Subcutaneous abdominal adipose tissue (tissue), 5 donors: ENCODE data around the gene PDK2.

Experiments used
- H3K27ac ChIP-seq: one replicate; pipeline ENCODE4 v1.7.0; 2013; ENCODE audit warnings: low read depth, mild to moderate bottlenecking, inconsistent platforms, low read length, moderate library complexity
- H3K27me3 ChIP-seq, 5 donors: one replicate each; pipeline ENCODE4 v1.7.0; 2013; ENCODE audit warnings: low read length in 5 of 5, inconsistent platforms in 1 of 5; ENCODE audit not compliant: control insufficient read depth in 5 of 5, insufficient read depth in 4 of 5
- H3K36me3 ChIP-seq, 5 donors: one replicate each; pipeline ENCODE4 v1.7.0; 2013; ENCODE audit warnings: low read length in 5 of 5; ENCODE audit not compliant: control insufficient read depth in 5 of 5, insufficient read depth in 5 of 5
- H3K4me1 ChIP-seq, 5 donors: one replicate each; pipeline ENCODE4 v1.7.0; 2013; ENCODE audit warnings: low read length in 5 of 5, mild to moderate bottlenecking in 3 of 5, moderate library complexity in 1 of 5; ENCODE audit not compliant: control insufficient read depth in 5 of 5, insufficient read depth in 5 of 5
- H3K4me3 ChIP-seq, 5 donors: one replicate each; pipeline ENCODE4 v1.7.0; 2013; ENCODE audit warnings: low read length in 5 of 5, low read depth in 1 of 5
- H3K9ac ChIP-seq, 5 donors: one replicate each; pipeline ENCODE4 v1.7.0; 2013; ENCODE audit warnings: low read length in 5 of 5, mild to moderate bottlenecking in 4 of 5, moderate library complexity in 3 of 5
- H3K9me3 ChIP-seq, 5 donors: one replicate each; pipeline ENCODE4 v1.7.0; 2013; ENCODE audit warnings: low read length in 5 of 5; ENCODE audit not compliant: control insufficient read depth in 5 of 5
- donor health status: healthy.
- donor health status: healthy.
- donor health status: healthy.
- donor health status: healthy.
- donor health status: healthy.

The PDK2 gene

GRCh38 chr17:50144845-50145531 is 49.8 kb downstream of the PDK2 start:
- H3K27ac ChIP-seq = peak overlapping the region; percentile 79
- H3K36me3 ChIP-seq = peaks cover 0 to 56% (median 50%) of the 10 kb centered on the region in 5 donors
- H3K27me3 ChIP-seq = no peaks in the 10 kb centered on the region
- H3K4me1 ChIP-seq = peaks cover 13 to 84% (median 72%) of the 10 kb centered on the region in 5 donors
- peak overlapping the region in 2 of 5 donors; percentile 31 to 54 for H3K9ac ChIP-seq
- H3K9me3 ChIP-seq = no peaks in the 10 kb centered on the region
- H3K4me3 ChIP-seq = peak overlapping the region in 2 of 5 donors; percentile 9 to 16

- H3K9me3 ChIP-seq = no peaks in the 10 kb centered on the region
- peak overlapping the region in 3 of 5 donors; percentile 9 to 31 (median 16) for H3K4me3 ChIP-seq
- no peaks in the 10 kb centered on the region for H3K27me3 ChIP-seq
- H3K27ac ChIP-seq = peak overlapping the region; percentile 79
- H3K9ac ChIP-seq = peak overlapping the region in 3 of 5 donors; percentile 7 to 54 (median 31)
- H3K36me3 ChIP-seq = peaks cover 0 to 50% (median 44%) of the 10 kb centered on the region in 5 donors
- peaks cover 13 to 82% (median 67%) of the 10 kb centered on the region in 5 donors for H3K4me1 ChIP-seq
These were observed 50.5 kb downstream of the PDK2 start for GRCh38 chr17:50145532-50146229.

GRCh38 chr17:50146230-50146926 is 51.2 kb downstream of the PDK2 start:
- H3K4me1 ChIP-seq = peaks cover 13 to 79% (median 65%) of the 10 kb centered on the region in 5 donors
- H3K9me3 ChIP-seq = no peaks in the 10 kb centered on the region
- peak overlapping the region; percentile 79 for H3K27ac ChIP-seq
- H3K36me3 ChIP-seq = peaks cover 0 to 43% (median 38%) of the 10 kb centered on the region in 5 donors
- no peaks in the 10 kb centered on the region for H3K27me3 ChIP-seq
- peak overlapping the region in 4 of 5 donors; percentile 26 to 76 (median 60) for H3K9ac ChIP-seq
- H3K4me3 ChIP-seq = peak overlapping the region; percentile 61 to 82 (median 68)

GRCh38 chr17:50146927-50147665 is 51.9 kb downstream of the PDK2 start:
- peak overlapping the region; percentile 79 for H3K27ac ChIP-seq
- peak overlapping the region; percentile 68 to 82 (median 77) for H3K4me3 ChIP-seq
- H3K27me3 ChIP-seq = no peaks in the 10 kb centered on the region
- peaks cover 10 to 79% (median 69%) of the 10 kb centered on the region in 5 donors for H3K4me1 ChIP-seq
- H3K36me3 ChIP-seq = peaks cover 0 to 36% (median 33%) of the 10 kb centered on the region in 5 donors
- H3K9ac ChIP-seq = peak overlapping the region; percentile 36 to 76 (median 54)
- H3K9me3 ChIP-seq = no peaks in the 10 kb centered on the region

GRCh38 chr17:50147841-50148225 is 52.7 kb downstream of the PDK2 start:
- peak overlapping the region; percentile 68 to 82 (median 77) for H3K4me3 ChIP-seq

GRCh38 chr17:50148226-50149090 is 53.3 kb downstream of the PDK2 start:
- Histone ChIP-seq H3K9ac (peak overlapping the region; percentile 53 to 76 (median 72)), H3K27me3 (no peaks in the 10 kb centered on the region), H3K9me3 (no peaks in the 10 kb centered on the region), H3K4me1 (peaks cover 15 to 85% (median 72%) of the 10 kb centered on the region in 5 donors), H3K27ac (peak overlapping the region; percentile 79), H3K4me3 (peak overlapping the region; percentile 68 to 82 (median 77)), H3K36me3 (peaks cover 0 to 23% (median 19%) of the 10 kb centered on the region in 5 donors)

More at GRCh38 chr17:50147841-50148225, 52.7 kb downstream of the PDK2 start:
- H3K27me3 ChIP-seq = no peaks in the 10 kb centered on the region
- peaks cover 14 to 79% (median 70%) of the 10 kb centered on the region in 5 donors for H3K4me1 ChIP-seq
- peaks cover 0 to 28% (median 25%) of the 10 kb centered on the region in 5 donors for H3K36me3 ChIP-seq
- peak overlapping the region; percentile 36 to 76 (median 72) for H3K9ac ChIP-seq
- H3K27ac ChIP-seq = peak overlapping the region; percentile 79
- H3K9me3 ChIP-seq = no peaks in the 10 kb centered on the region

GRCh38 chr17:50149091-50149416 is 53.9 kb downstream of the PDK2 start:
- H3K9ac ChIP-seq = peak overlapping the region in 4 of 5 donors; percentile 63 to 78 (median 64)
- no peaks in the 10 kb centered on the region for H3K9me3 ChIP-seq
- H3K4me1 ChIP-seq = peaks cover 19 to 91% (median 78%) of the 10 kb centered on the region in 5 donors
- H3K27me3 ChIP-seq = no peaks in the 10 kb centered on the region
- H3K27ac ChIP-seq = peak overlapping the region; percentile 60
- peaks cover 0 to 17% (median 13%) of the 10 kb centered on the region in 5 donors for H3K36me3 ChIP-seq
- peak overlapping the region in 4 of 5 donors; percentile 66 to 82 (median 76) for H3K4me3 ChIP-seq

- Histone ChIP-seq H3K9ac (peak overlapping the region in 4 of 5 donors; percentile 63 to 79 (median 70)), H3K27ac (peak overlapping the region; percentile 60), H3K9me3 (no peaks in the 10 kb centered on the region), H3K36me3 (peaks cover 0 to 11% (median 7%) of the 10 kb centered on the region in 5 donors), H3K4me3 (peak overlapping the region in 4 of 5 donors; percentile 66 to 82 (median 76)), H3K4me1 (peaks cover 24 to 93% (median 81%) of the 10 kb centered on the region in 5 donors), H3K27me3 (no peaks in the 10 kb centered on the region)
These were observed 54.5 kb downstream of the PDK2 start for GRCh38 chr17:50149417-50150353.
